GM23338 (cell line): ENCODE results near the gene SNRNP25.

ENCODE experiments used
- CREB1 ChIP-seq: fragments of 250-450 bp; sonication (Bioruptor Pico); IDR thresholded peaks from 2 replicates; pipeline ENCODE4 v1.5.0; 2020; ENCODE audit warnings: low read depth, mild to moderate bottlenecking, moderate library complexity
- CTCF ChIP-seq, 2 experiments: fragments of 200-600 bp in 1 of 2; sonication (generic) in 1 of 2; conservative IDR thresholded peaks; 2 replicates each; pipeline versions ENCODE4 v1.5.1 to v1.6.1; 2016 to 2017; ENCODE audit warnings: antibody characterized with exemption in 2 of 2, low read depth in 2 of 2, mild to moderate bottlenecking in 2 of 2, moderate library complexity in 1 of 2
- ETS1 ChIP-seq: IDR thresholded peaks from 2 replicates; pipeline ENCODE4 v1.6.1; 2016; ENCODE audit warnings: antibody characterized with exemption
- EZH2 ChIP-seq: fragments of 200-600 bp; sonication (generic); IDR thresholded peaks from one replicate; pipeline ENCODE4 v1.8.0; 2017; ENCODE audit warnings: antibody characterized with exemption, mild to moderate bottlenecking, low read depth; ENCODE audit not compliant: unreplicated experiment
- EZH2phosphoT487 ChIP-seq: fragments of 200-600 bp; sonication (generic); IDR thresholded peaks from one replicate; pipeline ENCODE4 v1.8.1; 2018; ENCODE audit warnings: antibody characterized with exemption; ENCODE audit not compliant: unreplicated experiment
- JUNB ChIP-seq: IDR thresholded peaks from one replicate; pipeline ENCODE4 v1.6.1; 2016; ENCODE audit warnings: antibody characterized with exemption; ENCODE audit not compliant: unreplicated experiment
- POLR2AphosphoS5 ChIP-seq: IDR thresholded peaks from 2 replicates; pipeline ENCODE4 v1.6.1; 2016; ENCODE audit warnings: antibody characterized with exemption, low read depth
- REST ChIP-seq: IDR thresholded peaks from one replicate; pipeline ENCODE4 v1.6.1; 2018; ENCODE audit warnings: antibody characterized with exemption; ENCODE audit not compliant: unreplicated experiment
- STAT1 ChIP-seq: IDR thresholded peaks from one replicate; pipeline ENCODE4 v1.6.1; 2016; ENCODE audit warnings: antibody characterized with exemption; ENCODE audit not compliant: unreplicated experiment
- ZNF114 ChIP-seq: fragments of 250-450 bp; sonication (Bioruptor Pico); IDR thresholded peaks from 2 replicates; pipeline ENCODE4 v1.5.0; 2020; ENCODE audit warnings: mild to moderate bottlenecking, moderate library complexity
- ZNF331 ChIP-seq: fragments of 250-450 bp; sonication (Bioruptor Pico); IDR thresholded peaks from 2 replicates; pipeline ENCODE4 v1.5.0; 2020; ENCODE audit warnings: low read depth, mild to moderate bottlenecking, moderate library complexity

GRCh38 chr16:88613-89012 lies 35.0 kb downstream of the SNRNP25 start:
- TF ChIP-seq EZH2, result no peak
- no peak for TF ChIP-seq CTCF (conservative IDR thresholded peaks at IDR 0.05; ENCODE audit: low read depth in 2 of 2)
- TF ChIP-seq CREB1 (CRISPR knock-in tag), result no peak
- TF ChIP-seq POLR2AphosphoS5, result no peak
- TF ChIP-seq ZNF114 (CRISPR knock-in tag), result no peak
- no peak for TF ChIP-seq REST
- TF ChIP-seq EZH2phosphoT487, result no peak
- TF ChIP-seq STAT1, result no peak
- no peak for TF ChIP-seq JUNB
- TF ChIP-seq ETS1, result no peak
- no peak for TF ChIP-seq ZNF331 (CRISPR knock-in tag)
